Measurements from ENCODE around the gene CLMP. TPM values are rescaled to one million over a fixed set of nuclear protein-coding genes. Genes with fewer than 3 reads are reported as not detected.

The CLMP gene
- polyA plus RNA-seq, 3 donors: 0.33 TPM; not detected in 2

DNA sequence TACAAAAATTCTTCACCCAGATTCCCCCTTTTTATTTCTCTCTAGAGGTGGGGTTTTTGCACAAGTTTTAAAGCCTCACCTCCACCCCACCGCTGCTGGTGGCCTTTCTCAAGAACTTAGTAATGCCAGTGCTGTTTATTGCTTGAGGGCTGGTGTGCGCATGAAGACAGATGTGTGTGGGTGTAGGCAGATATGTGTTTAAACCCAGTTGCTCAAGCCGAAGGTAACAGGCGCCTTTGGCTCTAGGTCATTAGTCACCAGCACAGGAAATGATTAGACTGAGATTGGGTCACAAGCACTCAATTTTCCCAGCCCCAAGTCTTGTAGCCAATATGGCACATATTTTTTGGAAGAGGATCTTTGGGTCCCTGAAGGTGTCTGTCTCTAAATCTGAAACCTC lies 2.7 kb upstream of the CLMP start:
- WGBS (ENCODE audit: insufficient coverage): 67% methylated on average over 2 of the region's 4 CpGs
- no peaks in the 10 kb centered on the region for H3K79me2 ChIP-seq (ENCODE audit: insufficient read depth, low read length)
- DNase-seq: no peak
- TF ChIP-seq, protein P1, sequence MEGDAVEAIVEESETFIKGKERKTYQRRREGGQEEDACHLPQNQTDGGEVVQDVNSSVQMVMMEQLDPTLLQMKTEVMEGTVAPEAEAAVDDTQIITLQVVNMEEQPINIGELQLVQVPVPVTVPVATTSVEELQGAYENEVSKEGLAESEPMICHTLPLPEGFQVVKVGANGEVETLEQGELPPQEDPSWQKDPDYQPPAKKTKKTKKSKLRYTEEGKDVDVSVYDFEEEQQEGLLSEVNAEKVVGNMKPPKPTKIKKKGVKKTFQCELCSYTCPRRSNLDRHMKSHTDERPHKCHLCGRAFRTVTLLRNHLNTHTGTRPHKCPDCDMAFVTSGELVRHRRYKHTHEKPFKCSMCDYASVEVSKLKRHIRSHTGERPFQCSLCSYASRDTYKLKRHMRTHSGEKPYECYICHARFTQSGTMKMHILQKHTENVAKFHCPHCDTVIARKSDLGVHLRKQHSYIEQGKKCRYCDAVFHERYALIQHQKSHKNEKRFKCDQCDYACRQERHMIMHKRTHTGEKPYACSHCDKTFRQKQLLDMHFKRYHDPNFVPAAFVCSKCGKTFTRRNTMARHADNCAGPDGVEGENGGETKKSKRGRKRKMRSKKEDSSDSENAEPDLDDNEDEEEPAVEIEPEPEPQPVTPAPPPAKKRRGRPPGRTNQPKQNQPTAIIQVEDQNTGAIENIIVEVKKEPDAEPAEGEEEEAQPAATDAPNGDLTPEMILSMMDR (IDR thresholded peaks at IDR 0.05): no peak
- H2AFZ ChIP-seq (ENCODE audit: insufficient read depth, low read depth, low read length, poor library complexity, severe bottlenecking): no peak overlapping the region
- H3K4me2 ChIP-seq (replicated peaks; ENCODE audit: extremely low read depth, low read length, poor library complexity, severe bottlenecking): no peak overlapping the region
- peaks cover 0 to 16% of the 10 kb centered on the region in 2 donors for H3K9me3 ChIP-seq (replicated peaks in 1 of 2; ENCODE audit: control insufficient read depth in 1 of 2, insufficient read depth in 1 of 2, low read length in 2 of 2)
- peaks cover 14% of the 10 kb centered on the region for H3K4me1 Mint-ChIP-seq
- peaks cover 0 to 11% (median 2%) of the 10 kb centered on the region in 7 donors for H3K9me3 Mint-ChIP-seq
- peaks cover 4 to 21% of the 10 kb centered on the region in 2 donors for H3K4me1 ChIP-seq (ENCODE audit: control insufficient read depth in 1 of 2, insufficient read depth in 2 of 2, low read length in 2 of 2)
- H3K36me3 ChIP-seq (replicated peaks in 1 of 2; ENCODE audit: control insufficient read depth in 1 of 2, insufficient read depth in 2 of 2, low read length in 2 of 2): no peaks in the 10 kb centered on the region
- H3K27me3 ChIP-seq (ENCODE audit: control insufficient read depth in 2 of 2, insufficient read depth in 2 of 2, low read length in 2 of 2): peaks cover 49 to 83% of the 10 kb centered on the region in 2 donors
- H3K36me3 Mint-ChIP-seq: no peaks in the 10 kb centered on the region
- no peaks in the 10 kb centered on the region for H4K20me1 ChIP-seq (ENCODE audit: insufficient read depth, low read length)
- peaks cover 67 to 83% (median 69%) of the 10 kb centered on the region in 3 donors for H3K27me3 Mint-ChIP-seq (ENCODE audit: low read depth in 3 of 3)
- no peak overlapping the region for H3K27ac Mint-ChIP-seq
- H3K4me3 ChIP-seq (replicated peaks in 1 of 3; ENCODE audit: low read depth in 2 of 3, low read length in 3 of 3): no peak overlapping the region
- H3K27ac ChIP-seq (ENCODE audit: low read depth in 1 of 2, low read length in 2 of 2): no peak overlapping the region
- no peak overlapping the region for H3K9ac ChIP-seq (ENCODE audit: insufficient read depth, low read length, poor library complexity, severe bottlenecking)
- H3K4me3 Mint-ChIP-seq: peak overlapping the region in 1 of 2 donors; percentile 56
- intact Hi-C loops (cut with micrococcal nuclease): no loop called here

DNA sequence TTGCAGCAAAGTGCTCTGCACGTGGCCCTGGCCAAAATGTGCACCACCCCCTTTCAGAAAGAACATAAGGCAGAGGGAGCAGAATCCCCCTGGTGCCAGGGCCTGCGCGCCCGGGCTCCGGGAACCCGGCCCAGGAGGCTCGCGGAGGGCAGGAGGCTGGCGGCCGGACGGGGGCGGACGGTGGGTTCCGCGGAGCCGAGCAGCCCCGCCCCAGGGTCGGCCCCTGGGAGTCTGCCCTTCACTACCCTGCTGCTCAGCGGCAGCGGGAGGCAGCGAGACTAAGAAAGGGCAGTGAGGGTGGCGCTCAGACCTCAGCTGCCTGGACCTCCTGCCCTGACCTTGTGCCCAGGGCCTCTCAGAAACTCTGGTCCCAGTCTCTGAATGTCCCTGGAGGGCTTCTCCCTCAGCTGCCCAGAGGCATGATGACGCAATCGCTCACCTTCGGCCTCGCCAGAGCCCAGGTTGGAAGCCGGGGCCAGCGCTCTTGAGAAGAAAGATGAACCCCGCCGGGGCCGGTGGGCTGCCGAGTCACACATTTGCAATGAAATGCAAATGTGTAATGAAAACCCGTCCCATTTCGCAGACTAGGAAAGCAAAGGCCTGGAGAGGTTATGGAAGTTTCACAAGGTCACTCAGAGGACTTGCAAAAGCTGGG lies 1.1 kb upstream of the CLMP start:
- Histone ChIP-seq H3K9me3 (replicated peaks in 1 of 2; ENCODE audit: control insufficient read depth in 1 of 2, insufficient read depth in 1 of 2, low read length in 2 of 2) (peaks cover 0 to 16% of the 10 kb centered on the region in 2 donors), H3K36me3 (replicated peaks in 1 of 2; ENCODE audit: control insufficient read depth in 1 of 2, insufficient read depth in 2 of 2, low read length in 2 of 2) (no peaks in the 10 kb centered on the region), H3K9ac (ENCODE audit: insufficient read depth, low read length, poor library complexity, severe bottlenecking) (no peak overlapping the region), H4K20me1 (ENCODE audit: insufficient read depth, low read length) (no peaks in the 10 kb centered on the region), H3K4me2 (replicated peaks; ENCODE audit: extremely low read depth, low read length, poor library complexity, severe bottlenecking) (peak overlapping the region; percentile 55), H3K4me1 (ENCODE audit: control insufficient read depth in 1 of 2, insufficient read depth in 2 of 2, low read length in 2 of 2) (peaks cover 4 to 21% of the 10 kb centered on the region in 2 donors), H3K27me3 (ENCODE audit: control insufficient read depth in 2 of 2, insufficient read depth in 2 of 2, low read length in 2 of 2) (peaks cover 59 to 92% of the 10 kb centered on the region in 2 donors), H3K27ac (ENCODE audit: low read depth in 1 of 2, low read length in 2 of 2) (no peak overlapping the region), H2AFZ (ENCODE audit: insufficient read depth, low read depth, low read length, poor library complexity, severe bottlenecking) (peak overlapping the region; percentile 43), H3K79me2 (ENCODE audit: insufficient read depth, low read length) (no peaks in the 10 kb centered on the region), H3K4me3 (replicated peaks in 1 of 3; ENCODE audit: low read depth in 2 of 3, low read length in 3 of 3) (peak overlapping the region in 1 of 3 experiments; percentile 57)
- H3K36me3 Mint-ChIP-seq: no peaks in the 10 kb centered on the region
- WGBS (ENCODE audit: insufficient coverage): 6% methylated on average over 31 of the region's 34 CpGs
- H3K9me3 Mint-ChIP-seq: peaks cover 0 to 13% (median 2%) of the 10 kb centered on the region in 7 donors
- peaks cover 72 to 91% (median 75%) of the 10 kb centered on the region in 3 donors for H3K27me3 Mint-ChIP-seq (ENCODE audit: low read depth in 3 of 3)
- H3K4me3 Mint-ChIP-seq: peak overlapping the region; percentile 70 to 93
- DNase-seq: no peak
- H3K27ac Mint-ChIP-seq: no peak overlapping the region
- TF ChIP-seq, protein P1 (IDR thresholded peaks at IDR 0.05): no peak
- peaks cover 14% of the 10 kb centered on the region for H3K4me1 Mint-ChIP-seq
- intact Hi-C loops (cut with micrococcal nuclease): no loop called here
